AG04450 (cell line): ENCODE data around the gene SEZ6L. TPM values are rescaled to one million over a fixed set of nuclear protein-coding genes. Genes with fewer than 3 reads are reported as not detected.

Experiments used
- CTCF ChIA-PET: fragments of 300-600, 350-600 bp; formaldehyde crosslinking; extraction: SDS; loops from one replicate; lab custom pipeline; 2022; ENCODE audit warnings: antibody characterized with exemption, inconsistent platforms; lab: Charles Lee
- POLR2A ChIA-PET: fragments of 350-600 bp; formaldehyde crosslinking; extraction: SDS; loops from one replicate; lab custom pipeline; 2021; ENCODE audit warnings: antibody characterized with exemption, inconsistent platforms; lab: Yijun Ruan, JAX
- DNase-seq: peaks from one replicate; pipeline ENCODE4 v3.0.0-alpha.2; 2011; ENCODE audit warnings: low read depth, low spot score
- H3K27ac ChIP-seq: one replicate; pipeline ENCODE4 v1.5.1; 2012; ENCODE audit warnings: low read depth, low read length, control low read depth
- H3K27me3 ChIP-seq: one replicate; pipeline ENCODE4 v1.6.0; 2012; ENCODE audit warnings: low read length; ENCODE audit not compliant: control insufficient read depth, insufficient read depth
- H3K4me3 ChIP-seq: 2 replicates; pipeline ENCODE4 v1.5.1; 2011; ENCODE audit warnings: mild to moderate bottlenecking, low read depth, low read length, control low read depth
- H3K9me3 ChIP-seq: 2 replicates; pipeline ENCODE4 v1.5.1; 2012; ENCODE audit warnings: low read length; ENCODE audit not compliant: control insufficient read depth, insufficient read depth
- CTCF ChIP-seq: IDR thresholded peaks from 2 replicates; pipeline ENCODE4 v1.5.1; 2011; ENCODE audit warnings: low read depth, low read length, control low read depth, inconsistent platforms
- polyA plus RNA-seq: library from polyadenylated mRNA; depleted of rRNA; stranded (reverse); fragments of >200 nt; gene quantifications from 2 replicates; pipeline ENCODE4 v1.2.3, GENCODE V29; 2011

SEZ6L gene
- polyA plus RNA-seq, 1 experiment = not detected

- ChIA-PET CTCF (no interaction called here), POLR2A (no interaction called here)
- no peaks in the 10 kb centered on the region for H3K27me3 ChIP-seq
- no peak overlapping the region for H3K4me3 ChIP-seq
- no peak for DNase-seq
- no peak overlapping the region for H3K27ac ChIP-seq
- TF ChIP-seq CTCF = no peak
- peaks cover 12% of the 10 kb centered on the region; the same call in 1 of the 2 replicates for H3K9me3 ChIP-seq
Observed at GRCh38 chr22:26215736-26216135, 46.5 kb downstream of the SEZ6L start.

GRCh38 chr22:26225207-26225606, 55.9 kb downstream of the SEZ6L start:
- CTCF ChIA-PET = no interaction called here
- peak overlapping the region; percentile 21 for H3K27ac ChIP-seq
- no peak for DNase-seq

GRCh38 chr22:26226538-26227297, 57.5 kb downstream of the SEZ6L start:
- ChIA-PET POLR2A (interaction anchor here (0.7 kb wide), 1 partner anchor 81 kb away, joined by 4 read pairs; no protein-coding TSS in a partner anchor), CTCF (no interaction called here)
- DNase-seq = no peak
- H3K9me3 ChIP-seq = 0 out of 2 replicates have a peak, but pooled peaks cover 3% of the 10 kb centered on the region
- no peak overlapping the region for H3K27ac ChIP-seq
- H3K4me3 ChIP-seq = no peak overlapping the region
- no peaks in the 10 kb centered on the region for H3K27me3 ChIP-seq
- TF ChIP-seq CTCF = no peak

More at GRCh38 chr22:26225207-26225606, 55.9 kb downstream of the SEZ6L start:
- POLR2A ChIA-PET = no interaction called here
- Histone ChIP-seq H3K9me3 (peaks cover 5% of the 10 kb centered on the region; the same call in 1 of the 2 replicates), H3K4me3 (no peak overlapping the region), H3K27me3 (no peaks in the 10 kb centered on the region)
- TF ChIP-seq CTCF = no peak

DNA sequence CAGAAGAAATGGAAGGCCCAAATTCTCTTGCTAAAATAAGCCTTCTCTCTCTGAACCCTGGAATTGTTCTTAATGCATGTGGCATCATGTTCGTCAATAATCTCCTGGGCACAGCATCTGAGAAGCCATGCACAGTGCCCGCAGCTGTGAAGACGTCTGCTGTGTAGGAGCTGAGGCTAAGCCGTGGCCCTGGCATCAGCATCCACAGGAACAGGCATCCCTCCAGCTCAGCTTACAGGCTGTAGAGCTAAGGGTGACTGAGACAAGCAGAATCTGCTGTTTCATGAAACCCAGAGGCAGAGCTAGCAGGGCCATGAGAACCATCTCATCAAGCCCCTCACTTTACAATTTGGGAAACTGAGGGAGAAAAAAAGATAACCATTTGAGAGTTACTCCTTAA, 60.6 kb downstream of the SEZ6L start:
- ChIA-PET CTCF (no interaction called here), POLR2A (no interaction called here)
- peaks cover 7% of the 10 kb centered on the region; the same call in 1 of the 2 replicates for H3K9me3 ChIP-seq
- no peak for TF ChIP-seq CTCF
- H3K27me3 ChIP-seq = no peaks in the 10 kb centered on the region
- H3K4me3 ChIP-seq = no peak overlapping the region
- no peak overlapping the region for H3K27ac ChIP-seq
- DNase-seq = no peak

DNA sequence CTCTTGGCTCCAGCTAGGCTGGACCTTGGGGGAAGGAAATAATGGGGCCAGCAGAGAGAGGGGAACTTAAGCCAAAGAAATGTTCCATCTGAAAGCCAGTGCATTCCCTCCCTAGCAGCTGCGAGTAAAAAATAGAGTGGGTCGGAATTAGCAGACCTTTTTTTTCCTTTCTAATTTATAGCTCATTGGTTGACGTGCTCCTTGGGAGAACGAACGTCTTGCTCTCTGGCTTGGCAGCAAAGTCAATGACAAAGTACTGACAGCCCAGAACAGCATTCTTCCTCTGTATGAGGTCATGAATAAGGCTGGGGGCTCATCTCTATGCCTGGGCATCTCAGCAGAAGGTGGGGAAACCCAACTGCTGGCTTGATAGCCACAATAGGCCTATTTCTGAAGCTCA, 65.0 kb downstream of the SEZ6L start:
- Histone ChIP-seq H3K9me3 (peaks cover 7% of the 10 kb centered on the region; the same call in 1 of the 2 replicates), H3K27ac (no peak overlapping the region), H3K27me3 (no peaks in the 10 kb centered on the region), H3K4me3 (no peak overlapping the region)
- no peak for TF ChIP-seq CTCF
- CTCF ChIA-PET = no interaction called here
- DNase-seq = no peak
- POLR2A ChIA-PET = no interaction called here
